GM23338 (cell line): ENCODE results near the gene HSPB8. TPM values are rescaled to one million over a fixed set of nuclear protein-coding genes. Genes with fewer than 3 reads are reported as not detected.

Experiments
- ATAC-seq: fragments of 200-7000 bp; cut with Tn5 transposase; 3 replicates; pipeline ENCODE4 v1.9.1; 2020
- DNase-seq: peaks from one replicate; pipeline ENCODE4 v3.0.0-alpha.2; 2015; ENCODE audit warnings: low spot score
- H2AFZ ChIP-seq: fragments of 200-600 bp; sonication (generic); 2 replicates; pipeline ENCODE4 v1.8.0; 2016; ENCODE audit warnings: antibody characterized with exemption, mild to moderate bottlenecking, moderate library complexity
- H3F3A ChIP-seq: fragments of 200-600 bp; sonication (generic); replicated peaks from 2 replicates; pipeline ENCODE4 v1.8.0; 2017; ENCODE audit warnings: antibody characterized with exemption, mixed run types, low read depth
- H3K27ac ChIP-seq: fragments of 200-600 bp; sonication (generic); 2 replicates; pipeline ENCODE4 v1.6.1; 2016; ENCODE audit warnings: low read depth
- H3K27me3 ChIP-seq: fragments of 200-600 bp; sonication (generic); 2 replicates; pipeline ENCODE4 v1.8.0; 2016; ENCODE audit warnings: mild to moderate bottlenecking, mixed run types, moderate library complexity; ENCODE audit not compliant: insufficient read depth
- H3K36me3 ChIP-seq: fragments of 200-600 bp; sonication (generic); 2 replicates; pipeline ENCODE4 v1.8.0; 2016; ENCODE audit warnings: mild to moderate bottlenecking; ENCODE audit not compliant: insufficient read depth
- H3K4me1 ChIP-seq: fragments of 200-600 bp; sonication (generic); 2 replicates; pipeline ENCODE4 v1.8.0; 2016; ENCODE audit warnings: mild to moderate bottlenecking, moderate library complexity; ENCODE audit not compliant: insufficient read depth
- H3K4me2 ChIP-seq: fragments of 200-600 bp; sonication (generic); 2 replicates; pipeline ENCODE4 v1.7.1; 2017; ENCODE audit warnings: mixed run types
- H3K4me3 ChIP-seq: fragments of 200-600 bp; sonication (generic); 2 replicates; pipeline ENCODE4 v1.6.1; 2016; ENCODE audit warnings: mixed run types
- H3K79me2 ChIP-seq: fragments of 200-600 bp; sonication (generic); replicated peaks from 2 replicates; pipeline ENCODE4 v1.8.0; 2017; ENCODE audit warnings: mild to moderate bottlenecking; ENCODE audit not compliant: insufficient read depth
- H3K9me2 ChIP-seq: fragments of 200-600 bp; sonication (generic); 2 replicates; pipeline ENCODE4 v1.8.0; 2017; ENCODE audit not compliant: insufficient read depth
- H4K20me1 ChIP-seq: fragments of 200-600 bp; sonication (generic); replicated peaks from 2 replicates; pipeline ENCODE4 v1.8.0; 2017; ENCODE audit warnings: mild to moderate bottlenecking; ENCODE audit not compliant: insufficient read depth
- H3K27ac Mint-ChIP-seq: 2 replicates; pipeline ENCODE4 v1.8.0; 2020; ENCODE audit warnings: inconsistent platforms, mild to moderate bottlenecking, moderate library complexity, mixed read lengths
- H3K27me3 Mint-ChIP-seq: 3 replicates; pipeline ENCODE4 v1.8.0; 2022; ENCODE audit warnings: low read depth, mild to moderate bottlenecking, moderate library complexity, mixed read lengths, inconsistent platforms; ENCODE audit not compliant: insufficient read depth, poor library complexity
- H3K36me3 Mint-ChIP-seq: 3 replicates; pipeline ENCODE4 v1.8.0; 2021; ENCODE audit warnings: low read depth, mild to moderate bottlenecking, inconsistent platforms, moderate library complexity, mixed read lengths
- H3K4me1 Mint-ChIP-seq: 3 replicates; pipeline ENCODE4 v1.8.0; 2020; ENCODE audit warnings: mild to moderate bottlenecking, inconsistent platforms, mixed read lengths
- H3K4me3 Mint-ChIP-seq: 3 replicates; pipeline ENCODE4 v1.8.0; 2021; ENCODE audit warnings: moderate library complexity, mild to moderate bottlenecking, inconsistent platforms, mixed read lengths
- H3K9me3 Mint-ChIP-seq: 3 replicates; pipeline ENCODE4 v1.8.0; 2020; ENCODE audit warnings: moderate library complexity, mild to moderate bottlenecking, inconsistent platforms, mixed read lengths
- STAT1 ChIP-seq: IDR thresholded peaks from one replicate; pipeline ENCODE4 v1.6.1; 2016; ENCODE audit warnings: antibody characterized with exemption; ENCODE audit not compliant: unreplicated experiment
- polyA plus RNA-seq: library from polyadenylated mRNA; unstranded; fragments of >200 nt; fragmentation: Nextera tagmentation; extraction: Ambion mirVana; gene quantifications from 2 replicates; pipeline ENCODE4 v1.2.1, GENCODE V29; 2016
- total RNA-seq: library from RNA; depleted of rRNA; stranded (reverse); fragments of >200 nt; shearing (Covaris generic); gene quantifications from 2 replicates; pipeline ENCODE4 v1.2.3, GENCODE V29; 2014
- TF ChIP-seq, protein P1 (sequence below): fragments of 250-450 bp; sonication (Bioruptor Pico); IDR thresholded peaks from 2 replicates; pipeline ENCODE4 v1.5.0; 2020; ENCODE audit warnings: mild to moderate bottlenecking, moderate library complexity
- TF ChIP-seq, protein P2 (sequence below), 2 experiments: fragments of 200-600 bp in 1 of 2; sonication (generic) in 1 of 2; conservative IDR thresholded peaks; 2 replicates each; pipeline versions ENCODE4 v1.5.1 to v1.6.1; 2016 to 2017; ENCODE audit warnings: antibody characterized with exemption in 2 of 2, low read depth in 2 of 2, mild to moderate bottlenecking in 2 of 2, moderate library complexity in 1 of 2

HSPB8 gene
- total and polyA plus RNA-seq, 2 experiments from 2014 or later = 3.5 to 4.8 TPM

DNA sequence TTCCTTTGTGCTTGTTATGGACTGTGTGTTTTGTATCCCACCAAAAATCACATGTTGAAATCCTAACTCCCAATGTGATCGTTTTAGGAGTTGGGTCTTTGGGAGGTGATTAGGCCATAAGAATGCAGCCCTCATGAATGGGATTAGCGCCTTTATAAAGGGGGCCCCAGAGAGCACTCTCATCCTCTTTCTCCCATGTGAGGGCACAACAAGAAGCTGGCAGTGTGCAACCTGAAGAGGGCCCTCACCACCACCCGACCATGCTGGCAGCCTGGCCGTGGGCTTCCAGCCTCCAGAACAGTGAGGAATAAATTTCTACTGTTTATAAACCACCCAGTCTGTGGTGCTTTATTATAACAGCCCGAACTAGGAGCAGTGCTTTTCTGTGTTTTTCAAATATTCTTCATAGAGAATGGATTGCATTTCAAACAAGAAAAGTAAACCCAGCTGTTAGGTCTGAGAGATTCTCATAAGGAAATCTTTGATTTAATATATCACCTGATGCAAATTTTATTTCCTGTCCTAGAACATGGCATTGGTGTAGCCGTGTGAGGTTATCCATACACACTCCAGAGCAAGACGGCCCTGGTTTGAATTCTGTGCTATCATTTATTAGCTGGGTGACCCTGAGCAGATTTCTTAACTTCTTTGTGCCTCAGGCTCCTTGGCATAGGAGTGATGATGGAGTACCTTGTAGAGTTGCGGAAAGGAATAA, 27.8 kb downstream of the HSPB8 start:
- no peaks in the 10 kb centered on the region for H3K79me2 ChIP-seq
- TF ChIP-seq, protein P1, sequence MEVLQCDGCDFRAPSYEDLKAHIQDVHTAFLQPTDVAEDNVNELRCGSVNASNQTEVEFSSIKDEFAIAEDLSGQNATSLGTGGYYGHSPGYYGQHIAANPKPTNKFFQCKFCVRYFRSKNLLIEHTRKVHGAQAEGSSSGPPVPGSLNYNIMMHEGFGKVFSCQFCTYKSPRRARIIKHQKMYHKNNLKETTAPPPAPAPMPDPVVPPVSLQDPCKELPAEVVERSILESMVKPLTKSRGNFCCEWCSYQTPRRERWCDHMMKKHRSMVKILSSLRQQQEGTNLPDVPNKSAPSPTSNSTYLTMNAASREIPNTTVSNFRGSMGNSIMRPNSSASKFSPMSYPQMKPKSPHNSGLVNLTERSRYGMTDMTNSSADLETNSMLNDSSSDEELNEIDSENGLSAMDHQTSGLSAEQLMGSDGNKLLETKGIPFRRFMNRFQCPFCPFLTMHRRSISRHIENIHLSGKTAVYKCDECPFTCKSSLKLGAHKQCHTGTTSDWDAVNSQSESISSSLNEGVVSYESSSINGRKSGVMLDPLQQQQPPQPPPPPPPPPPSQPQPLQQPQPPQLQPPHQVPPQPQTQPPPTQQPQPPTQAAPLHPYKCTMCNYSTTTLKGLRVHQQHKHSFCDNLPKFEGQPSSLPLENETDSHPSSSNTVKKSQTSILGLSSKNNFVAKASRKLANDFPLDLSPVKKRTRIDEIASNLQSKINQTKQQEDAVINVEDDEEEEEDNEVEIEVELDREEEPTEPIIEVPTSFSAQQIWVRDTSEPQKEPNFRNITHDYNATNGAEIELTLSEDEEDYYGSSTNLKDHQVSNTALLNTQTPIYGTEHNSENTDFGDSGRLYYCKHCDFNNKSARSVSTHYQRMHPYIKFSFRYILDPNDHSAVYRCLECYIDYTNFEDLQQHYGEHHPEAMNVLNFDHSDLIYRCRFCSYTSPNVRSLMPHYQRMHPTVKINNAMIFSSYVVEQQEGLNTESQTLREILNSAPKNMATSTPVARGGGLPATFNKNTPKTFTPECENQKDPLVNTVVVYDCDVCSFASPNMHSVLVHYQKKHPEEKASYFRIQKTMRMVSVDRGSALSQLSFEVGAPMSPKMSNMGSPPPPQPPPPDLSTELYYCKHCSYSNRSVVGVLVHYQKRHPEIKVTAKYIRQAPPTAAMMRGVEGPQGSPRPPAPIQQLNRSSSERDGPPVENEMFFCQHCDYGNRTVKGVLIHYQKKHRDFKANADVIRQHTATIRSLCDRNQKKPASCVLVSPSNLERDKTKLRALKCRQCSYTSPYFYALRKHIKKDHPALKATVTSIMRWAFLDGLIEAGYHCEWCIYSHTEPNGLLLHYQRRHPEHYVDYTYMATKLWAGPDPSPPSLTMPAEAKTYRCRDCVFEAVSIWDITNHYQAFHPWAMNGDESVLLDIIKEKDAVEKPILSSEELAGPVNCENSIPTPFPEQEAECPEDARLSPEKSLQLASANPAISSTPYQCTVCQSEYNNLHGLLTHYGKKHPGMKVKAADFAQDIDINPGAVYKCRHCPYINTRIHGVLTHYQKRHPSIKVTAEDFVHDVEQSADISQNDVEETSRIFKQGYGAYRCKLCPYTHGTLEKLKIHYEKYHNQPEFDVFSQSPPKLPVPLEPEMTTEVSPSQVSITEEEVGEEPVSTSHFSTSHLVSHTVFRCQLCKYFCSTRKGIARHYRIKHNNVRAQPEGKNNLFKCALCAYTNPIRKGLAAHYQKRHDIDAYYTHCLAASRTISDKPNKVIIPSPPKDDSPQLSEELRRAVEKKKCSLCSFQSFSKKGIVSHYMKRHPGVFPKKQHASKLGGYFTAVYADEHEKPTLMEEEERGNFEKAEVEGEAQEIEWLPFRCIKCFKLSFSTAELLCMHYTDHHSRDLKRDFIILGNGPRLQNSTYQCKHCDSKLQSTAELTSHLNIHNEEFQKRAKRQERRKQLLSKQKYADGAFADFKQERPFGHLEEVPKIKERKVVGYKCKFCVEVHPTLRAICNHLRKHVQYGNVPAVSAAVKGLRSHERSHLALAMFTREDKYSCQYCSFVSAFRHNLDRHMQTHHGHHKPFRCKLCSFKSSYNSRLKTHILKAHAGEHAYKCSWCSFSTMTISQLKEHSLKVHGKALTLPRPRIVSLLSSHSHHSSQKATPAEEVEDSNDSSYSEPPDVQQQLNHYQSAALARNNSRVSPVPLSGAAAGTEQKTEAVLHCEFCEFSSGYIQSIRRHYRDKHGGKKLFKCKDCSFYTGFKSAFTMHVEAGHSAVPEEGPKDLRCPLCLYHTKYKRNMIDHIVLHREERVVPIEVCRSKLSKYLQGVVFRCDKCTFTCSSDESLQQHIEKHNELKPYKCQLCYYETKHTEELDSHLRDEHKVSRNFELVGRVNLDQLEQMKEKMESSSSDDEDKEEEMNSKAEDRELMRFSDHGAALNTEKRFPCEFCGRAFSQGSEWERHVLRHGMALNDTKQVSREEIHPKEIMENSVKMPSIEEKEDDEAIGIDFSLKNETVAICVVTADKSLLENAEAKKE (CRISPR knock-in tag) = 0 out of 2 replicates have a peak, but pooled peaks have one; percentile 48
- TF ChIP-seq, protein P2, sequence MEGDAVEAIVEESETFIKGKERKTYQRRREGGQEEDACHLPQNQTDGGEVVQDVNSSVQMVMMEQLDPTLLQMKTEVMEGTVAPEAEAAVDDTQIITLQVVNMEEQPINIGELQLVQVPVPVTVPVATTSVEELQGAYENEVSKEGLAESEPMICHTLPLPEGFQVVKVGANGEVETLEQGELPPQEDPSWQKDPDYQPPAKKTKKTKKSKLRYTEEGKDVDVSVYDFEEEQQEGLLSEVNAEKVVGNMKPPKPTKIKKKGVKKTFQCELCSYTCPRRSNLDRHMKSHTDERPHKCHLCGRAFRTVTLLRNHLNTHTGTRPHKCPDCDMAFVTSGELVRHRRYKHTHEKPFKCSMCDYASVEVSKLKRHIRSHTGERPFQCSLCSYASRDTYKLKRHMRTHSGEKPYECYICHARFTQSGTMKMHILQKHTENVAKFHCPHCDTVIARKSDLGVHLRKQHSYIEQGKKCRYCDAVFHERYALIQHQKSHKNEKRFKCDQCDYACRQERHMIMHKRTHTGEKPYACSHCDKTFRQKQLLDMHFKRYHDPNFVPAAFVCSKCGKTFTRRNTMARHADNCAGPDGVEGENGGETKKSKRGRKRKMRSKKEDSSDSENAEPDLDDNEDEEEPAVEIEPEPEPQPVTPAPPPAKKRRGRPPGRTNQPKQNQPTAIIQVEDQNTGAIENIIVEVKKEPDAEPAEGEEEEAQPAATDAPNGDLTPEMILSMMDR (conservative IDR thresholded peaks at IDR 0.05; ENCODE audit: low read depth in 2 of 2) = peak; percentile 36 to 51; a peak in 3 of 4 replicates
- no peak for TF ChIP-seq STAT1
- H2AFZ ChIP-seq = peak overlapping the region; percentile 8; the same call in 1 of the 2 replicates
- no peaks in the 10 kb centered on the region for H3K36me3 Mint-ChIP-seq
- peak overlapping the region; percentile 41 for H3K27ac Mint-ChIP-seq
- H4K20me1 ChIP-seq = no peaks in the 10 kb centered on the region
- no peak overlapping the region for H3K4me3 Mint-ChIP-seq
- peaks cover 50% of the 10 kb centered on the region for H3K4me1 Mint-ChIP-seq
- 0 out of 2 replicates have a peak, but pooled peaks cover 10% of the 10 kb centered on the region for H3F3A ChIP-seq
- ATAC-seq (peak; percentile 31), DNase-seq (peak; percentile 43)
- H3K27me3 ChIP-seq = no peaks in the 10 kb centered on the region
- no peak overlapping the region for H3K4me3 ChIP-seq
- peaks cover 5% of the 10 kb centered on the region; the same call in 1 of the 2 replicates for H3K9me2 ChIP-seq
- peaks cover 5% of the 10 kb centered on the region for H3K27me3 Mint-ChIP-seq
- H3K9me3 Mint-ChIP-seq = no peaks in the 10 kb centered on the region
- peaks cover 30% of the 10 kb centered on the region for H3K4me1 ChIP-seq
- H3K4me2 ChIP-seq = no peak overlapping the region
- no peak overlapping the region for H3K27ac ChIP-seq
- H3K36me3 ChIP-seq = no peaks in the 10 kb centered on the region
